Lung (tissue), 12 donors: Measurements from ENCODE around the gene SMPD2. TPM values are rescaled to one million over a fixed set of nuclear protein-coding genes. Genes with fewer than 3 reads are reported as not detected.

Source experiments
- ATAC-seq: fragments of 200-7000 bp; cut with Tn5 transposase; one replicate; pipeline ENCODE4 v1.9.1; 2020; ENCODE audit warnings: moderate number of reproducible peaks; ENCODE audit not compliant: insufficient read depth, low FRiP score
- DNase-seq, 3 donors: peaks; one replicate each; pipeline ENCODE4 v3.0.0-alpha.2; 2013 to 2017
- H3K27ac ChIP-seq, 2 donors: one replicate each; pipeline ENCODE4 v1.5.1; 2013; ENCODE audit warnings: mild to moderate bottlenecking in 2 of 2, moderate library complexity in 2 of 2, control low read depth in 1 of 2, inconsistent platforms in 1 of 2, low read depth in 1 of 2, low read length in 1 of 2
- H3K27me3 ChIP-seq, 3 donors: one replicate each; pipeline ENCODE4 v1.5.1; 2013; ENCODE audit warnings: low read length in 2 of 3; ENCODE audit not compliant: control insufficient read depth in 3 of 3, insufficient read depth in 3 of 3
- H3K36me3 ChIP-seq, 4 donors: one replicate each; pipeline ENCODE4 v1.5.1; 2013; ENCODE audit warnings: low read length in 4 of 4, mild to moderate bottlenecking in 1 of 4, moderate library complexity in 1 of 4; ENCODE audit not compliant: control insufficient read depth in 4 of 4, insufficient read depth in 4 of 4
- H3K4me1 ChIP-seq, 5 donors: one replicate each; pipeline ENCODE4 v1.5.1; 2013; ENCODE audit warnings: low read length in 5 of 5, mild to moderate bottlenecking in 2 of 5, moderate library complexity in 1 of 5; ENCODE audit not compliant: control insufficient read depth in 5 of 5, insufficient read depth in 5 of 5
- H3K4me3 ChIP-seq: one replicate; pipeline ENCODE4 v1.5.1; 2013; ENCODE audit warnings: mild to moderate bottlenecking, control low read depth, moderate library complexity
- H3K9ac ChIP-seq, 2 donors: one replicate each; pipeline ENCODE4 v1.5.1; 2013; ENCODE audit warnings: low read length in 2 of 2, control low read depth in 1 of 2; ENCODE audit not compliant: insufficient read depth in 1 of 2
- H3K9me3 ChIP-seq, 4 donors: one replicate each; pipeline ENCODE4 v1.5.1; 2013; ENCODE audit warnings: low read length in 3 of 4, mild to moderate bottlenecking in 1 of 4, moderate library complexity in 1 of 4; ENCODE audit not compliant: control insufficient read depth in 4 of 4, insufficient read depth in 3 of 4
- CTCF ChIP-seq: IDR thresholded peaks from 2 replicates; pipeline ENCODE4 v1.5.1; 2012; ENCODE audit warnings: mild to moderate bottlenecking; ENCODE audit errors: control extremely low read depth, extremely low read depth
- WGBS, 2 donors: extraction: QIAGEN DNeasy Blood & Tissue Kit; methylation state at CpG; one replicate each; pipeline ENCODE4 v1.1.7; 2013; 5-methylcytosine and 5-hydroxymethylcytosine counted together
- polyA plus RNA-seq, 2 donors: library from polyadenylated mRNA; stranded (reverse); fragments of 200-250 nt; gene quantifications; one replicate each; pipeline ENCODE4 v1.2.1, GENCODE V29; 2013
- total RNA-seq, 2 donors: library from RNA; depleted of rRNA in 1 of 2; stranded (reverse); fragments of >200 nt in 1 of 2; gene quantifications; one replicate each; pipeline ENCODE4 v1.2.1, GENCODE V29; 2014 to 2021
- donor health status: control.
- donor health status: control.
- donor health status: Bipolar disorder and iron deficiency.
- donor health status: healthy.
- donor health status: DM: yes; HTN: yes; CAD: no.

SMPD2 gene
- total and polyA plus RNA-seq, 4 donors = 17.4 to 22.8 (median 19.9) TPM

- Histone ChIP-seq H3K4me3 (no peak overlapping the region), H3K9ac (peak overlapping the region in 1 of 2 donors; percentile 50), H3K9me3 (no peaks in the 10 kb centered on the region), H3K27ac (no peak overlapping the region), H3K27me3 (no peaks in the 10 kb centered on the region), H3K4me1 (peaks cover 0 to 8% (median 0%) of the 10 kb centered on the region in 5 donors), H3K36me3 (peaks cover 0 to 3% (median 0%) of the 10 kb centered on the region in 4 donors)
- peak; percentile 36 to 88 (median 78) for DNase-seq
- ATAC-seq = no peak
- TF ChIP-seq CTCF = no peak
- WGBS, 2 donors = 53 to 67% methylated on average over 7 of the region's 7 CpGs
These were observed 11.5 kb upstream of the SMPD2 start for GRCh38 chr6:109428889-109429477.

- ATAC-seq (no peak), DNase-seq (no peak)
- no peak overlapping the region for H3K9ac ChIP-seq
- TF ChIP-seq CTCF = no peak
- no peaks in the 10 kb centered on the region for H3K36me3 ChIP-seq
- no peak overlapping the region for H3K27ac ChIP-seq
- peaks cover 0 to 8% (median 0%) of the 10 kb centered on the region in 5 donors for H3K4me1 ChIP-seq
- H3K27me3 ChIP-seq = no peaks in the 10 kb centered on the region
- 99% methylated on average over 3 of the region's 3 CpGs for WGBS, 2 donors
- H3K4me3 ChIP-seq = no peak overlapping the region
- no peaks in the 10 kb centered on the region for H3K9me3 ChIP-seq
These were observed 11.0 kb upstream of the SMPD2 start for GRCh38 chr6:109429496-109429895.

- TF ChIP-seq CTCF = no peak
- ATAC-seq = no peak
- peaks cover 0 to 3% (median 0%) of the 10 kb centered on the region in 5 donors for H3K4me1 ChIP-seq
- H3K9ac ChIP-seq = no peak overlapping the region
- H3K27ac ChIP-seq = no peak overlapping the region
- no peaks in the 10 kb centered on the region for H3K27me3 ChIP-seq
- H3K36me3 ChIP-seq = no peaks in the 10 kb centered on the region
- no peak overlapping the region for H3K4me3 ChIP-seq
- WGBS, 2 donors = 33 to 41% methylated on average over 2 of the region's 2 CpGs
- no peak for DNase-seq
- no peaks in the 10 kb centered on the region for H3K9me3 ChIP-seq
These were observed 6.1 kb upstream of the SMPD2 start for GRCh38 chr6:109434456-109434855.

GRCh38 chr6:109436041-109436440 lies 4.5 kb upstream of the SMPD2 start:
- Histone ChIP-seq H3K9ac (no peak overlapping the region), H3K4me1 (peaks cover 0 to 7% (median 2%) of the 10 kb centered on the region in 5 donors), H3K27me3 (no peaks in the 10 kb centered on the region), H3K9me3 (no peaks in the 10 kb centered on the region), H3K4me3 (no peak overlapping the region), H3K27ac (no peak overlapping the region), H3K36me3 (no peaks in the 10 kb centered on the region)
- 83 to 91% methylated on average over 5 of the region's 5 CpGs for WGBS, 2 donors
- no peak for DNase-seq
- ATAC-seq = no peak
- no peak for TF ChIP-seq CTCF
